ENCODE data around the gene CPXM2.

The CPXM2 gene

DNA sequence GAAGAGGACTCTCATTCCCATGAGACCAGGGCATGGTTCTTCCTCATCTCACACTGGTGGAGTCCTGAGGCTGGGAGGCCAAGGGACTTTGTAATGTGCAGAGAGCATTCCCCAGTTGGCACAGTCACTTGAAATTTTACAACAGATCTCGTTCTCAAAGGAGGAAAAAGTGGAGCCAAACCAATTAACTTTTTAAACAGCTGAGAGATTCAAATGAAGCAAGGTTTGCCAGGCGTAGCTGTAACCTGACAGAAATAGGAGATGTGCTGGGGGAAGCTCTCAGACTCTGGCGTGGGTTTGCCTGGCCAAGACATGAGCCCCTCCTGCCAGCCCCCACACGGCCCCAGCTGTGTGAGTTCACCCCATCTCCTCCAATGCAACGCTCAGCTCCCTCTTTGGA lies 12.0 kb upstream of the CPXM2 start:
- DNase-seq: no peak

GRCh38 chr10:123901621-123902020 lies 10.0 kb upstream of the CPXM2 start:
- no peak for DNase-seq

- no peak for DNase-seq
These were observed 5.5 kb upstream of the CPXM2 start for GRCh38 chr10:123897146-123897545.

- no peak for DNase-seq
These were observed 4.8 kb upstream of the CPXM2 start for GRCh38 chr10:123896246-123896927.

- DNase-seq: no peak
These were observed 2.0 kb upstream of the CPXM2 start for GRCh38 chr10:123893651-123894050.

GRCh38 chr10:123890756-123891143 lies 857 bp downstream of the CPXM2 start:
- no peak for DNase-seq

DNA sequence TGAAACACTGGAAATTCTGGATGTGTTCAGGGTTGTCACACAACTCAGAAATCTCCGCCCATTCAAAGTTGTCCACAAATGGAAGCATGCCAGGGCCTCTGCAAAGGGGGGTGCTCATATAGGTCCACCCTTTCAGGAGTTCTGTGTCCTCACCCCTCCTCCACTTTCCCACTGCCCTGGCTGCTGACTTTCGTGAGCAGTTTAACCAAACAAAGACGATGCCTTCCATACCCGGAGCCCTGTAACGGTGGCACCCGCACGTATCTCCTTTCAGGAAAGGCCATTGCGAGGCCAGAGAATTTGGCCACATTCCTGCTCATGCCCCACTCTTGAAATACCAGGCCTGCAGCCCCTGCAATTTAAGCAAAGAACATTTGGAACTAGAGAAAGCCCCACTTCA lies 1.4 kb downstream of the CPXM2 start:
- no peak for DNase-seq

GRCh38 chr10:123889821-123890220 lies 1.8 kb downstream of the CPXM2 start:
- DNase-seq: no peak

DNA sequence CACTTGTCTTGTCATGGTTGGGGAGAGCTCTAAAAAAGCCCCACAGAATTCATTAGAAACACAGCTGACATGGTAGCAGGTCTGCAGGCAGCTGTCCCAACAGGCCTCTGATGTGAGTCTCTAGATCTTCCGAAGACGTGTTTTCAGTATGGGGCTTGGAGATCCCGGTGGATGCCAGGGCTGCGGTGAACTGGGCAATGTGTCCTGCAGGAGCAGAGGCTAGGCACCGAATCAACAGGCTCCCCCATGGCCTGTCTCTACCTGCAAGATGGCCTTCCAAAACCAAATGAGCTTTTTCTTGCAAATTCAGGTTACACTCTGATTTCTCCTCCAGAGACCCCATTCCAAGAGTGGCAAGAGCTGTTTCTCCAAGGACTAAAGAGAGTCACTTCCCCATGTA lies 2.9 kb downstream of the CPXM2 start:
- no peak for DNase-seq

DNA sequence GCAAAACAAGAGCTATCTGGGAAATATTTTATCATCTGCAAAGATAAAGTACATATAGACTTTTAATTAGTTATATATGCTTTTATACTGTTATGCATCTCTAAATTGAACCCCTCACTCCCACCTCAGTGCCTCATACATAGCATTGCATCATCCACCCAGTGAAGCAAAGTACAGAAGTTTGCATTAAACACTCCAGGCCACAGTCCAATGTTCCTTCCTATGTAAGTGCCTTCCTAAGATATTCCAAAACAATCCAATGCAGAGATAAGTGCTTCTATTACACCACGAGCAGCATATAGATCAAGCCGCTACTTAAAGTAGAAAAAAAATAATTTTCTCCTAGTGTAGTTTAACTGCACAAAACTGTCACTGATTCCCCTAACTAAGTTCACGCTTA lies 3.4 kb downstream of the CPXM2 start:
- no peak for DNase-seq

- no peak for DNase-seq
These were observed 5.3 kb downstream of the CPXM2 start for GRCh38 chr10:123886292-123886691.

DNA sequence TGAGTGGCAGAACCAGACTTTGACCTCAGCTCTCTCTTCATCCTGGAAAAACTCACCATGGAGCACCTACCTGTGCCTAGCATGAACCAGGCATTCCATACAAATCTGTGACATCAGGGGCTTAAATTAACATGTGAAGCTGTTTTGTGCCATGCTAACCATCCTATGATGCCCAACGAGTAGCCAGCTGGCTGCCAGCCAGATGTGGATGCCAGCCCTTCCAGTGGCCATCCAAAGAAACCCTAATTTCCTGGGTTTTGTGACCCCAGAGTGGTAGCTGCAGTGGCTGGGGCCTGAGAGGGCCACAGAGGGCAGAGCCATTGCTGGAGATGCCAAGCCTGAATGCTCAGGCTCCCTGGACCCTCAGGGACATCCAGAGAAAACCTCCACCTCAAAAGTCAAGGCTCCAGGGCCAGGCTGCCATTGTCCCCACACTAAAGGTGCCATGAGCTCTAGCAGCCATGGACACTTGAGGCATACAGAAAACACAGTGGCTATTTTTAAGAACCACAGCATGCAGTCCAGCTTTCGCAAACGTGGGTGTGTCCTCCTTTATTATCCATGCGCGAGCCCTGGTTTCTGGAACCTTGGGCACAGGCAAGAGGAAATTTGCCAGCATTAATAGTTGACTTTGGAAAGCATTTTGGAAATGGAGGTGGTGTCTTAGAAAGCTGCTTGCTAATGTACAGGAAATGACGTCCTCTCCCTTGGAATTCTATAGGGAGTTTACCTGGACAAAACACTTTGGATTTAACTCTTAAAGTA lies 6.0 kb downstream of the CPXM2 start:
- no peak for DNase-seq

DNA sequence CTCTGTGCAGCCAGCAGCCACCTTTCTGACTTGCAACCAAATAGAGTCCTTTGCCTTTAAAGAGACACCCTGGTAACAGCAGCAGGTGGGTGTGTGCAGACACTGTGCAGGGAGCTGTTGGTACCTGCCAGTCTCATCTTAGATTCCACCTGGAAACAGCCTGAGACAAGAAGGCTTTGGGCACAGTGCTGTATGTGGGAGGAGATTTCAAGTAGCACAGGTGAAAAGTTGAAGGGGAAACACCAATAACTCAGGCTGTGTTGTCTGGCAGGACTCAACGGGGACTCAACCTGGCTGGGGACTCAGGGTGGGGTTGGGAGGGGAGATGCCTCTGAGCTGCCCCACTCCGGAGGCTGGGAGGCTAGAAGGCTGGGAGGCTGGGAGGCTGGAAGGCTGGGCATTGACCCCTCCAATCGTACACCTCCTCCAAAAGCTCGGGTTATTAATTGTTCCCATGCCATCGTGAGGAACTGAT lies 6.7 kb downstream of the CPXM2 start:
- DNase-seq: no peak

- no peak for DNase-seq
These were observed 7.2 kb downstream of the CPXM2 start for GRCh38 chr10:123884351-123884906.

- DNase-seq: no peak
These were observed 7.8 kb downstream of the CPXM2 start for GRCh38 chr10:123883673-123884320.

- no peak for DNase-seq
These were observed 8.7 kb downstream of the CPXM2 start for GRCh38 chr10:123882681-123883445.

GRCh38 chr10:123882177-123882576 lies 9.4 kb downstream of the CPXM2 start:
- DNase-seq: no peak

GRCh38 chr10:123879606-123880257 lies 11.9 kb downstream of the CPXM2 start:
- DNase-seq: no peak

DNA sequence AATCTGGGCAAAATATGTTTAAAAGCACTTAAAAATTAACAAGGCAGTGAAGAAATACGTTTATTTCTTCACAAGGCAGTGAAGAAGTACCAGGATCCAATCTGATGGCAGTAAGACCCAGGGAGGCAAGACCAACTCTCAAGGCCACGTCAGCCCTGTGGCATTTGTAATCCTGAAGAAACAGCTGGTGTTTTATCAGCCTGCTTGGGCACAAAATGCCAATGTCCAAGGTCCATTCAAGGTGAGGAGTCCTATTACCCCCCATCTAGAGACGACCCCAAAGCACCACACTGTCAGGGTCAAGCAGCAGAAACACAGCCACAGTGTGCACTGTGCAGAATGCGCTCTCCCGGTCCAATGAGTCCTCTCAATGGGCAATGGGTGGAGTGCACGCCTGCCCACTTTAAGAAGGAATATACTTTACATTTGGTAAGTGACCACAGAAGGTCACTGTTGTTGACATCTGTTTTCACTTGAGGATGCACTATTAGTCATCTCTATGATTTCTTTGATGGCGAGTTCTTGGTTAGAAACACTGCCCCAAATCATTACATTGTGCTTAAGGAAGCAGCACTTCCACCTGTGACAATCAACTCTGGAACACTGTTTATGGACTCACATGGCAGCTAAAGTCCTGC lies 12.8 kb downstream of the CPXM2 start:
- no peak for DNase-seq

- no peak for DNase-seq
These were observed 21.3 kb downstream of the CPXM2 start for GRCh38 chr10:123870260-123870659.

- DNase-seq: peak; percentile 45
These were observed 22.6 kb downstream of the CPXM2 start for GRCh38 chr10:123869020-123869414.
